ENCODE measurements around the gene RPL23. TPM values are rescaled to one million over a fixed set of nuclear protein-coding genes. Genes with fewer than 3 reads are reported as not detected.

RPL23 gene
- total RNA-seq, 1 donor, result 1,618 TPM

DNA sequence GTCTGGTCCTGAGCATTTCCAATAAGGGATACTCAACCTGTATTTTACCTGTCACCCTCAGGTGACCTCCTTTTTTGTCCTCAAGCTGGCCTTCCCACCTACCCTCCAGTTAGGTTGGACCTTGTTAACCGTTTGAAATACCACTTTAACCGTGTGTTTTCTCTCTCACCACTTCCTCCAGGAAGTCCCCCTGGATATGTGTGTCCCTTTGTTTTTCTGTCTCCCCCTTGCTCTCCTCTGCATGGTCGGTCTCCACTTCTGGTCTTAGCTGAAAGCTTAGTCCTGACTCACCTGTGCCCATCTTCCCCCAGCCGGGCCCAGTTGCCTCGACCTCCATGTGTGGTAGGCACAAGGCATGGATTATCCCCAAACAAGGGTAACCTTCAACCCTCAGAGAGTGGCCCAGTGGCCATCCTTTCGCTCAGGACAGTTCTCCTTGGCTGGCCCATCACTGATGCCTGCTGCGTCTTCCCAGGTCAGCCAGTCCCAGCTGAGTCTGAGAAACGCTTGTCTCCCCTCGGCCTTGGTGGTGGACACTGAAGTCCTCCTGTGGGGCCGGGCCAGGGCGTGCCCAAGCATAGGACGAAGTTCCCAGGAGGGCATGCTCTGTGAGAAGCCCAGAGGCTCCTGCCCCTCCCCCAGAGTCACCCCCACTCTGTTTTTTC is 36.4 kb upstream of the RPL23 start:
- Histone ChIP-seq H3K4me3 (ENCODE audit: low read length) (no peak overlapping the region), H3K9me3 (ENCODE audit: low read depth, low read length) (no peaks in the 10 kb centered on the region), H3K27me3 (ENCODE audit: insufficient read depth, low read length) (no peaks in the 10 kb centered on the region), H3K4me1 (ENCODE audit: insufficient read depth, low read length) (peaks cover 92% of the 10 kb centered on the region)

DNA sequence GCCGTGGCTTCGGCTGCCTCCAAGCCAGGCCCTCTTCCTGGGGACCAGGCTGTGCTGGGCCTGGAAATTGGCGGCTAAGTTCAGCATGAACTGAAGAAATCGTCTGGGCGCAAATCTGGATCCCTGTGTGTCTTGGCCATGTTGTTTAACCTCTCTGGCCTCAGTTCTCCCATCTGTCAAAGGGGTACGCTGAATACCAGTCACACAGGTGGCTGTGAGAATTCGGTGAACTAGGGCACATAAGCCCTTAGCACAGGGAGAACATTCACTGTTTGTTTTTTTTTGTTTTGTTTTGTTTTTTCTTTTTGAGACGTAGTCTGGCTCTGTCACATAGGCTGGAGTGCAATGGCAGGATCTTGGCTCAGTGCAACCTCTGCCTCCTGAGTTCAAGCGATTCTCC is 35.3 kb upstream of the RPL23 start:
- H3K4me1 ChIP-seq (ENCODE audit: insufficient read depth, low read length), result peaks cover 93% of the 10 kb centered on the region
- H3K9me3 ChIP-seq (ENCODE audit: low read depth, low read length), result no peaks in the 10 kb centered on the region
- no peak overlapping the region for H3K4me3 ChIP-seq (ENCODE audit: low read length)
- H3K27me3 ChIP-seq (ENCODE audit: insufficient read depth, low read length), result no peaks in the 10 kb centered on the region

DNA sequence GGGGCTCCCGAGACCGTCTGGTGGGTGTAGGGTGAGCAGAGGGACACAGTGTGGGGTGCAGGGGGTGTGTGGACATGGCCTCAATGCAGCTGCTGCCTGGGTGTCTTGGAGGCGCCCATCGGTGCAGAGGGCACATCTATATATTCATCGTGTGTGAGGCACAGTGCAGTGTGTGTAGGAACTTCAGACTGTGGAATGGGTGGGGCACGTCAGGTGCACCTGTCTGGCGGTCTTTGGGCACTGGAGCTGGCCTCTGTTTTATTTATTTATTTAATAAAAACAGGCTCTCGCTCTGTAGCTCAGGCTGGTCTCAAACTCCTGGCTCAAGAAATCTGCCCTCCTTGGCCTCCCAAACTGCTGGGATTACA is 33.1 kb upstream of the RPL23 start:
- H3K27me3 ChIP-seq (ENCODE audit: insufficient read depth, low read length), result no peaks in the 10 kb centered on the region
- H3K9me3 ChIP-seq (ENCODE audit: low read depth, low read length), result no peaks in the 10 kb centered on the region
- peaks cover 93% of the 10 kb centered on the region for H3K4me1 ChIP-seq (ENCODE audit: insufficient read depth, low read length)
- no peak overlapping the region for H3K4me3 ChIP-seq (ENCODE audit: low read length)

DNA sequence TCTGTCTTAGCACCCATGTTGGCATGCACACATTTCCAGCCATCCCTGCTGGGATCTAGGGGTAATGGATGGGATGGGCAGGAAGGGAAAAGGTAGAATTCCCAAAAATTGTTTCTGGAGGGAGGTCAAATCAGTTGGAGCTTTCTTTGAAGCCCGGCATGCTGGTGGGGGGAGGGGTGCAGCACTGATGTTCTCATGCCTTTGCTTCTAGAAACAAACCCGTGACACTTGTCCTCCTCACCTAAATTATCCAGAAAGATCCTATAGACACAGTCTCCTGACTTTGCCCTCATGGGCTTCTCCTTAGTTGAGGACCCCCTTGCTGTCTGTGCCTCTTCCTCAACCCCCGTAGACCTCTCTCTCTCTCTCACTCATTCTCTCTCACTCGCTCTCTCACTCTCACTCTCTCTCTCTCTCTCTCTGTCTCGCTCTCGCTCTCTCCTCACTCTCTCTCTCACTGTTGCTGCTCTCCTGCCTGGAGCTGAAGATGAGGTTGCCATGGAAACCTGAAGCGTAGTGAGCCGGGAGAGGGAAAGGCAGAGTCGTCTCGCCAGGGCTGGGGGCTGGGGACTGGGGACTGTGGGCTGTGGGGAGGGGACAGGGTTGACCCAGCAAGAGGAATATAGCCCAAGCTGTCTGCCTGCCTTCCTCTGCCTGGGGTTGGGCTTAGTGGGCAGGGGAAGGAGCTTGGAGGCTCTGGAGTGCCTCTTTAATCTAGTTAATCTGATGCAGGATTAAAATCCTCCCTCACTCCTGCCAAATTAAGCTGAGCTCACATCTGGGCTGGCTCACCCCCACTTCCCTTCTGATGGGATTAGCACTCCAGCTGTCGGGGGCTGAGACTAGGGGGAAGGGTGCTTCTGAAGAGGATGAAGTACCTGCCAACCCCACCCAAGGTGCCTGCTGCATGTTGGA is 32.5 kb upstream of the RPL23 start:
- Histone ChIP-seq H3K4me3 (ENCODE audit: low read length) (no peak overlapping the region), H3K9me3 (ENCODE audit: low read depth, low read length) (no peaks in the 10 kb centered on the region), H3K4me1 (ENCODE audit: insufficient read depth, low read length) (peaks cover 93% of the 10 kb centered on the region), H3K27me3 (ENCODE audit: insufficient read depth, low read length) (no peaks in the 10 kb centered on the region)

DNA sequence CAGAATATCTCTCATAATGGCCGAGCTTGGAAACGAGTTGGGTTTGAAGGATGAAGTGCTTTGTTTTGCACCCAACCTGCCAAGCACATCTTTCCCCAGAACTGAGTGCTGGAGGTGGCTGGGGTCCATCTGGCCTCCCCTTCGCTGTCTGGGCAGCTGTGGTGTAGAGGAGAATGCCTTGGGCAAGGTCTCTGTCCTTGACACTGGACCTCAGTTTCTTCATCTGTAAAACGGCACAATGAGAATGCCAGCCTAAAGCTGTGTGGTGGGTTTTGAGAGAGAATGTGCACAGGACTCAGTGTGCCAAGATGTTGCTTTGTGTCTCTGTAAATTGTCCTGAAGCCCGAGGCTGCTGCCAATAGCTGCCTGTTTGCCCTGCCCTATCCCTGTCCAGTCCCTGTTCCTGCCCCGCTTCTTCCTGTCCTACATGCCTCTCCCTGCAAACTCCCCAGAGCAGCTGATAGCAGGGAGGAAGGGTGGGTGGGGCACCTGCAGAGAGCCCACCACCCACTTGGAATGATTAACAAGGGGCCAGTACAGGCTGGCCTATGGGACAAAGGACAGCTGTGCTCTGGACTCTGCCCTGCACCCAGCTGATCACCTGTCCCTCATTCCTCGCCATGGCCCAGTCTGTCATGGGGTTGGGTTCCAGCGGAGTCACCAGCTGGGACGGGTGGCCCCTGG is 31.7 kb upstream of the RPL23 start:
- Histone ChIP-seq H3K4me1 (ENCODE audit: insufficient read depth, low read length) (peaks cover 93% of the 10 kb centered on the region), H3K27me3 (ENCODE audit: insufficient read depth, low read length) (no peaks in the 10 kb centered on the region), H3K9me3 (ENCODE audit: low read depth, low read length) (no peaks in the 10 kb centered on the region), H3K4me3 (ENCODE audit: low read length) (no peak overlapping the region)

DNA sequence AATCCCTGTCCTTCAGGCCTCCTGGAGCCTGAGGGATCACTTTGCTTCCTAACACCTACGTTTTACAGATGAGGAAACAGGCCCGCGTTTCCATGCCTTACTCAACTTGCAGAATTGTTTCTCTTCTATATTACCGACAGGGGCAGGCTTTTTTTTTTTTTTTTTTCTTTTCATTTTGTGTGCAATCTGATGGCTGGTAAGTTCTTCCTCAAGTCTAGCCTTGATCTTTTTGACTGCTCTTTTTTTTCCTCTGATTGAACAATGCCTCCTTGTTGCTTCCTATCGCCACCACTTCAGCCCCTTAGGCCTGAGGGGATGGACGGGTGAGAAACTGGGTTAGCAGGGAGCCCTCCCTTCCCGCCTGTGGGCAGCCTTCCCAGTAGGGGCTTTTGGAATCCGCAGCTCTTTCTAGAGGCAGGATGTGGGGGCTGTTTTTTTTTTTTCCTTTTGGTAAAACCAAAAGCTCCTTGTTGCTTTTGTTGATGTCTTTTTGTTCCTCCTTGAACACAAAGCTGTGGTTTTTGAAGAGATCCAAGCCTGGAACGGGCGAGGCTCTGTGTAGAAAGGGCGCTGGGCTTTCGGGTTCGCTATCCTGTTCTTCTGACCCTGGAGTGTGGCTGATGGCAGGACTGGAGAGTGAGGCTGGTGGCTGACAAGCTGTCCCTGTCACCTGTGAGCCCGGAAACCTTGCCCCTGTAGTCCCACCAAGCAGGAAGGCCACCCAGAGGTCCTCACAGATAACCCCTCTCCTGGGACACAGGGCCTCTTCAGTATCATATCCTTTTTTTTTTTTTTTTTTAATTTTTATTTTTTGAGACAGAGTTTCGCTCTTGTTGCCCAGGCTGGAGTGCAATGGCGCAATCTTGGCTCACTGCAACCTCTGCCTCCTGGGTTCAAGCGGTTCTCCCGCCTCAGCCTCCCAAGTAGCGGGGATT is 30.3 kb upstream of the RPL23 start:
- H3K4me1 ChIP-seq (ENCODE audit: insufficient read depth, low read length), result peaks cover 93% of the 10 kb centered on the region
- H3K27me3 ChIP-seq (ENCODE audit: insufficient read depth, low read length), result no peaks in the 10 kb centered on the region
- H3K4me3 ChIP-seq (ENCODE audit: low read length), result no peak overlapping the region
- no peaks in the 10 kb centered on the region for H3K9me3 ChIP-seq (ENCODE audit: low read depth, low read length)

DNA sequence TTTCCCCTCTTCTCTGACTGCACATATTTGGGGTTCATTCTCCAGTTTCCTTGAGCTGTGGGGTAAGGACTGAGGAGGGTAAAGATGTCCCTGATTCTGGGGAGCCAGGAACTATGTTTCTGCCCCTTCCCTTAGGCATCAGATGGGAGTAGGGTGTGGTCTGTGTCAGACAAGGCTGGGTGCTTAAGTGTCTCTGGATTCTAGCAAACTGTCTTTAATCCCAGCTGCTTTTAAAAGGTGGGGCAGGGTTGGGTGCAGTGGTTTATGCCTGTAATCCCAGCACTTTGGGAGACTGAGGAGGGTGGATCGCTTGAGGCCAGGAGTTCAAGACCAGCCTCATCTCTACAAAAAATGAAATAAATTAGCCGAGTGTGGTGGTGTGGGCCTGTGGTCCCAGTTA is 29.3 kb upstream of the RPL23 start:
- Histone ChIP-seq H3K27me3 (ENCODE audit: insufficient read depth, low read length) (no peaks in the 10 kb centered on the region), H3K9me3 (ENCODE audit: low read depth, low read length) (no peaks in the 10 kb centered on the region), H3K4me3 (ENCODE audit: low read length) (no peak overlapping the region), H3K4me1 (ENCODE audit: insufficient read depth, low read length) (peaks cover 100% of the 10 kb centered on the region)

DNA sequence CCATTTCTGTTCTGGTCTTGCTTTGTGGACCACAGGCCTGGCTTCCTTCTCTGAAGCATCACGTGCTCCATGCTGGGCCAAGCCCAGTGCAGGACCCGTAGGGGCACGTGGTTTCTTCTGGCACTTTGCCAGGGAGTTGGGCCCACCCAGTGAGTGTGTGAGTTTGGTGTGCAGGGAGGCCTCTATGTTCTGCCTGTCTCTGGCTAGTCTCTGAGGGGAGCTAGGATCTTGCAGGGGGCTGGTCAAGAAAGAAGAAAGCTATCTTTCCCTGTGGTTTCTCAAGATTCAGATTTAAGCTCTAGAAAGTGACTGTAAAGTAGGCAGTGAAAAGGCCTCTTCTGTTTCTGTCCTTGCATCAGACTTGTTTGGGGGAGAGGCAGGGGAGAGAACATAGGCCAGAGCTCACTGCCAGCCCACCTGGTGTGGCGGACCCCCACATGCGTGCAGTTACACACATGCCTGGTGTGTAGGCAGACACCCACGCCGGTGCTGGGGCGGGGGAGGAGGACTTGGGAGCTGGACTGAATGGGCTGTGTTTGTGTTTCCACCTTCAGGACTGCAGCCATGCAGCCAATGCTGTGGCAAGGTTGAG is 28.2 kb upstream of the RPL23 start:
- peaks cover 100% of the 10 kb centered on the region for H3K4me1 ChIP-seq (ENCODE audit: insufficient read depth, low read length)
- no peak overlapping the region for H3K4me3 ChIP-seq (ENCODE audit: low read length)
- H3K9me3 ChIP-seq (ENCODE audit: low read depth, low read length), result no peaks in the 10 kb centered on the region
- H3K27me3 ChIP-seq (ENCODE audit: insufficient read depth, low read length), result no peaks in the 10 kb centered on the region

DNA sequence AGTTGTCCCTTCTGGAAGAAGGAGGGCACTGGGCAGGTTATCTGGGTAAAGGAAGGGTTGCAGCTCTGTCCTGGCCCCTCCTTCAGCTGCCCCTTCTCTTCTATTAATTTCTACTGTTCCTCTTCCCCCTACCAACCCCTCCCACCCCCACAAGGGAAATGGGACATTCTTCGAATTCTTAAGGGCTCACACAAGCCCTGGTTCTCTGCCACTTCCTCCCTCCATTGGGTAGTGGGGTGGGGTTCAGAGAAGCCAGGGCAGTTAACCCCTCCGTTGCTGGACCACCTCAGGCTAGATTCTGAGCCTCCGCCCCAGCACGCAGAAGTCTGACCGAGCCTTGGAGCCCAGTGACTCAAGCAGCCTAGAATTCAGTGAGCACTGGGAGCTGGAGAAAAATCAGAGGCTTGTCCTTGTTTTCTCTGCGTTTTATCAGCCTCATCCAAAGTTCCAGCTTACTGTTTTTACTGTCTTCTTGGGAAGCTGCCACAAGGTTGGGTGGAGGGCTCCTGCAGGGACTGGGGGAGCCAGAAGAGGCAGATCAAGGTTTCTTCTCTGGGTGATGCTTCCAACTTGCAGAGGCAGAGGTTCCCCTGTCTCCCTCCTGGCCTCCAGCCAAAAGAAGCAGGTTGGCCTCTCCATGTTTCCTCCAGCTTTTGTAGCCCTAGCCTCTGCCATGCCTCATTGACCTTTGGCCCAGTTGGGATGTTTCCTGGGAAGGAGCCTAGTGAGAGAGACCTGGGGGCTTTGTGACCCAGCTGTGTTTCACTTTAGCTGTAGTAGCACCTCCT is 26.6 kb upstream of the RPL23 start:
- no peak overlapping the region for H3K4me3 ChIP-seq (ENCODE audit: low read length)
- H3K9me3 ChIP-seq (ENCODE audit: low read depth, low read length), result no peaks in the 10 kb centered on the region
- no peaks in the 10 kb centered on the region for H3K27me3 ChIP-seq (ENCODE audit: insufficient read depth, low read length)
- peaks cover 94% of the 10 kb centered on the region for H3K4me1 ChIP-seq (ENCODE audit: insufficient read depth, low read length)

DNA sequence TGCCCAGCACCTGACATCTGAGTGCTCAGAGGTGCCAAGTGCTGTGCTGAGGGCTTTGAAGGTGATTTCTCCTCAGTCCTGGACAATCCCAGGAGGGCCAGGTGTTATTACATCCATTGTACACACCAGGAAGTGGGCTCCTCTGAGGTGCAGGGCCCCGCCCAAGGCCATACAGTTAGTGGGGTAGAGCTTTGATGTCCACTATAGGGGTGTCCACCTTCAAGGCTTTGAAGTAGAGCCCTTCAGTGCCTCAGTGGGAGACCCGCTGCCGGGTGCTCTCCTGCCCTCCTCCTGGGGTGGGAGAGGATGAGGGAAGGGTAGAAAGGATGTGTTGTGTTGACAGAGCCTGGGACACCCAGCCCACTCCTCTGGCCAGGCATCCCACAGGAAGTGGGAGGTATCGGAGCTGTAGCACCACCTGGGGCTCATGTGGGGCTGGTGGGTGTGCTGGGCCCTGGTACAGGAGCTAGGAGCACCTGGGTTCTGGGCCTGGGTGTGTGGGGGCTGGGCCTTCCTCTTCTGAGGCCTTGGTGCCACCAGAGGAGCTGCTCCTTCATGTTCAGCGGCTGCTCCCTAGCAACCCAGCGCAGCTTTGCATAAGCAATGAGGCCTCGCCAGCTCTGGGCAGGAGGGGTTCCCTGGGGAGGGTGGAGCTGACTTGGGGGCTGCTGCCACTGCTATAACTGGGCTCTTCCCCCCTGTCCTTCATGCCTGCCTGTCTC is 23.8 kb upstream of the RPL23 start:
- H3K4me1 ChIP-seq (ENCODE audit: insufficient read depth, low read length), result peaks cover 94% of the 10 kb centered on the region
- H3K27me3 ChIP-seq (ENCODE audit: insufficient read depth, low read length), result no peaks in the 10 kb centered on the region
- H3K4me3 ChIP-seq (ENCODE audit: low read length), result no peak overlapping the region
- H3K9me3 ChIP-seq (ENCODE audit: low read depth, low read length), result no peaks in the 10 kb centered on the region

DNA sequence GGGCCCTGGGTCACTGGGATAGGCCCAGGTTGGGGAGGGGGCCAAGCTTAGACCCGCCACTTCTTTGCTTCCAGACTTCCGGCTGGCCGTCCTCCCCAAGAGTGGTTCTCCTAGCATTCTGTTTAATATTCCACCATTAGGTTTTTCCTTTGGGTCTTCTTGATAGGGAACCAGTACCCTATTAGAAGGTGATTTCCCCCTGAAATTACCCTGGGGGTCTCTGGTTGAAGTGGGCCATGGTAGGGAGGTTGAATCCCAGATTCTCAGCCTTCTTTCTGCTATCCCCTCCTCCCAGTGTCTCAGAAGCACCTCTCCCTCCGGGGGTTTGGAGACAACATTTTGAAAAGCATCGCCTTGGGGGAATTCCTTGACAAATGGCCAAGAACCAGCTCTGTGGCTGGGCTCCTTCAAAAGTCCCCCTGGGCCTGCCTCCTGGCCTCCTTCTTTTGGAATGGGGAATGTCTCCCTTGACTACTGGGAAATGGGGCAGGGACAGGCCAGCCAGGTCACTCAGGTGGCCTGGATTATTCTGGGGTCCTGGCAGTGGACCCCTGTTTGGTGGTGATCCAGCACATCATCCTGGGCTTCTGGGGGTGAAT is 22.1 kb upstream of the RPL23 start:
- no peaks in the 10 kb centered on the region for H3K27me3 ChIP-seq (ENCODE audit: insufficient read depth, low read length)
- no peak overlapping the region for H3K4me3 ChIP-seq (ENCODE audit: low read length)

DNA sequence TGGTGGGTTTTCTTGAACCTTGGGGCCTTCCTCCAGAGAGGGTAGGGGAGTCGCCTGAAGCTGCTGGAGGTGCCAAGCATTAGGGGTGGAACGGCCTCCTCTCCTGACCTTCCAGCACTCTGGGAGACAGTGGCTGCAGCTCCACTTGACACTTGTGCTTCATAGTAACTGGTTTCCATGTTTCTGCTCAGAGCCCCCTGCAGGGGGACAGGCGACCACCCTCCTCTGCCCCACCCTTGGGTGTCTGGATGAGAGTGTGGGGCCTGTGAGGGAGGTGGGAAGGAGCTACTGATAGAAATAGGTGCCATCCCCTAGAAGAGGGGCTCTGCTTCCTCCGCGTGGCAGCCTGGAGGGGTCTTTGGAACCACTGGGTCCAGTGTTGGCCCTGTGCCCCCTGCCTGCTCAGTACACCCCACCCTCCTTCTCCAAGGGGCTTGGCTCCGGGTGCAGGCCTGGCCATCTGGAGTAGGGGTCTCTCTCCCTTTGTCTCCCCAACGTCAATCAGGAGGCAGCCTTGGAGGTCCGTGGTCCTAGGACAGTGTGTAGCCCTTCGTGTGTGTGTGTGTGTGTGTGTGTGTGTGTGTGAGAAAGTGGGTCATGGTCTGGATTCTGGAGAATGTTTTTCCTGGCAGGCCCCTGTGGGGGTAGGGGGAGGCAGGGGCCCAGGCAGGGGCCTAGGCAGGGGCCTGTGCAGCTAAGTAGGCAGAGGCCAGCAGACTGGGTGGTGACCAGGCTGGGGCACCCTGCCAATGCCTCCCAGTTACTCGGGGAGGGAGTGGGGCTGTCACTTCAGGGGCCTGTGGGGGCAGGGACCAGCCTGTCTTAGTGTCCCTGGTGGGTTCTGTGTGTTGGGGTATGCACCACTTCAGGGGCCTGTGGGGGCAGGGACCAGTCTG is 21.2 kb upstream of the RPL23 start:
- no peaks in the 10 kb centered on the region for H3K27me3 ChIP-seq (ENCODE audit: insufficient read depth, low read length)

More for the DNA sequence above, 22.1 kb upstream of the RPL23 start:
- Histone ChIP-seq H3K4me1 (ENCODE audit: insufficient read depth, low read length) (peaks cover 89% of the 10 kb centered on the region), H3K9me3 (ENCODE audit: low read depth, low read length) (no peaks in the 10 kb centered on the region)

More for the DNA sequence above, 21.2 kb upstream of the RPL23 start:
- no peaks in the 10 kb centered on the region for H3K9me3 ChIP-seq (ENCODE audit: low read depth, low read length)
- H3K4me3 ChIP-seq (ENCODE audit: low read length), result no peak overlapping the region
- peaks cover 81% of the 10 kb centered on the region for H3K4me1 ChIP-seq (ENCODE audit: insufficient read depth, low read length)

Data from mononuclear cell (primary cell).